NCI-H446 treated with DMSO at 0.1 percent for 48 hours (cell line): ENCODE results near the gene SCAND1.
"Not testable (repeated sequence)": the region's sequence is repeated elsewhere in the genome, so short reads cannot be mapped to it uniquely, and the experiment has no call there.

Source experiments
- DNase-seq: peaks from one replicate; lab custom pipeline; 2025; lab: John Stamatoyannopoulos, UW

The SCAND1 gene

DNA sequence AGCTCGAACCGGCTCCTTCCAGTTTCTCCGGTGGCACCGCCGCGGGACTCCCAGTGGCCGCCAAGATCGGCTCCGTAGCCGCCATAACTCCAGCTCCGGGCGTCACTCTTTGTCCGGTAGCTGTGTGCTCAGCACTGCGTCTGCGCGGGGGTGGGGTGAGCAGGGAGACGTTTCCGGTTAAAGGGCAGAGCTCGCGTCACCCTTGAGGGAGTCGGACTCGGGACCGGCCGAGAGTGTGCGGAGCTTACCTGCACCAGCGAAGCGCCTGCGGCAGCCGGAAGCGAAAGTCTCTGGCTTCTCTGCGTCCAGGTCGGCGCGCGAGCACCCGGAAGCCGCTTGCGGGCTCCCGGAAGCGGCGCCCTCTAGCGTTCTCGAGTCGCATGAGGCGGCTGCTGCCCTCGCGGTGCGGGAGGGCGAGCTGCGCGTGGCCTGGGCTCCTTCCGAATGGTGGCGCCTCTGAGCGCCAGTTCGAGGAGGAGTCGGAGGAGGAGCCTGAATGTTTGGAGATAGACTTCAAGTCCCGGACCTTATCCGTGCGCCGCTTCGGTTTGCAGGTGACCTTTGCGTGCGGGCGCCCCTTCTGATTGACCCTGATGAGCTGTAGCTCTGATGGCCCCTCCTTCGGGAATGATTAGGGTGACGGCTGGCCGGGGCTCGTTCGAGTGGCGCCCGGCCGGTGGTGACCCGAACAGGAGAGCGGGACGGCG is at the start of gene SCAND1:
SCAND1 (minus strand) TSS at position 303 of the 707 bp plus-strand sequence; CDS start at position 85, 218 bp downstream.
- peak; percentile 95 for DNase-seq

DNA sequence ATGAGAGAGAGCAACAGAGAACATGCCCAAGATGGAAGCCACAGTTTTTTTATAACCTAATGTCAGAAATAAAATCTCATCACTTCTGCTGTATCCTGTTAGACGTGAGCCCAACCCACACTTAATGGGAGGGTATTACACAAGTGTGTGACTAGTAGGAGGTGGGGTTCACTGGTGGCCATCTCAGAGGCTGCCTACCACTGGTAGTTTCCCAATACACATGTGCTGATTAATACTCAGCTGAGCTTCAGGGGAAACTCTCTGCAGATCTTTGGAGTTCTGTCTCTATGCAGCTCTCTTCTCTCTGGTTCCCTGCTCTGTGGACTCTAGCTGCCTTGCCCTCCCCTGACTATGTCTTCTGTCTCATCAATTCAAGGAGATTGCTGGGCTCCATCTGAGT is 49.7 kb upstream of the SCAND1 start:
- no peak for DNase-seq

DNA sequence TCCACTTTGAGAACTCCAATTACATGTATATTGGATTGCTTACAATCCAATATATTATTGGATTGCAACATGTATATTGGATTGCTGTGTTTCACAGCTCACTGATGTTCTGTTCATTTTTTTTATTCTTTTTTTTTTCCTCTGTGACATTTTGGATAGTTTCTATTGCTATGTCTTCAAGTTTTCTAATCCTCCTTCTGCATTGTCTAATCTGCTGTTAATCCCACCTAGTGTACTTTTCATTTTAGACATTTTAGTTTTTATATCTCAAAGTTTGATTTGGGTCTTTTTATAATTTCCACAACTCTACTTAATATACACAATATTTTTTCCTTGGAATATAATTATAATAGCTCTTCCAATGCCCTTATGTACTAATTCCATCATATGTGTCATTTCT is 48.6 kb upstream of the SCAND1 start:
- DNase-seq = no peak

DNA sequence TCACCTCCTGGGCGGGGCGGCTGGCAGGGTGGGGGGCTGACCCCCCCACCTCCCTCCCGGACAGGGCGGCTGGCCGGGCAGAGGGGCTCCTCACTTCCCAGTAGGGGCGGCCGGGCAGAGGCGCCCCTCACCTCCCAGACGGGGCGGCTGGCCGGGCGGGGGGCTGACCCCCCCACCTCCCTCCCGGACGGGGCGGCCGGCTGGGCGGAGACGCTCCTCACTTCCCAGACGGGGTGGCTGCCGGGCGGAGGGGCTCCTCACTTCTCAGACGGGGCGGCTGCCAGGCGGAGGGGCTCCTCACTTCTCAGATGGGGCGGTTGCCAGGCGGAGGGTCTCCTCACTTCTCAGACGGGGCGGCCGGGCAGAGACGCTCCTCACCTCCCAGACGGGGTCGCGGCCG is 47.0 kb upstream of the SCAND1 start:
- not testable (repeated sequence) for DNase-seq

DNA sequence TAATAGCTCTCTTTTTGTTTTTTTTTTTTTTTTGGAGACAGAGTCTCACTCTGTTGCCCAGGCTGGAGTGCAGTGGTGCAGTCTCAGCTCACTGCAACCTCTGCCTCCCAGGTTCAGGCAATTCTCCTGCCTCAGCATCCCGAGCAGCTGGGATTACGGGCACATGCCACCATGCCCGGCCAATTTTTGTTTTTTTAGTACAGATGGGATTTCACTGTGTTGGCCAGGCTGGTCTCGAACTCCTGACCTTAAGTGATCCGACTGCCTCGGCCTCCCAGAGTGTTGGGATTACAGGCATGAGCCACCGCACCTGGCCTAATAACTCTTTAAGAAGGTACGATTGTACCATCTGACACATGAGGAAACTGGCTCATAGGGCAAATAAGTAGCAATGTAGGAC is 42.2 kb upstream of the SCAND1 start:
- DNase-seq = not testable (repeated sequence)

DNA sequence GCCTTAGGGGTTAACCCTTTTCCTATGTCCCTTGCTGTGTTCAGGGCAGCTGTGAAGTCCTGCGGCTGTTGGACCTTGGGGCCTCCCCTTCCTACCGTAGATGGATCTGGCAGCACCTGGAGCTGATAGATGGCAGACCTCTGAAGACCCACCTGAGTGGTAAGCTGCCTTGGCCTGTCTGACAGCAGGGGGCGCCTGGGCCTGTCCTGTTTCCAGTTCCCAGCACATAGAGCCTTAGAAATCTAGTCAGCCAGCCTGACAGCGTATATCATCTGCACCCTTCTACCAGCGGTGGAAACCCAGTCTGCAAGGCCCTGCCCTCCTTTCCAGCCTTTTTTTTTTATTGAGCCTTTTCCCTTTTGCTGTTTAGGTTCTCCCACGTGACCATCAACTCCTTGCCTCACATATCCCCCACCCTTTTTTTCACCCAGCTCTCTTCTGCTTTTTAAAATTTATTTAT is 40.7 kb upstream of the SCAND1 start:
- DNase-seq = peak; percentile 56

DNA sequence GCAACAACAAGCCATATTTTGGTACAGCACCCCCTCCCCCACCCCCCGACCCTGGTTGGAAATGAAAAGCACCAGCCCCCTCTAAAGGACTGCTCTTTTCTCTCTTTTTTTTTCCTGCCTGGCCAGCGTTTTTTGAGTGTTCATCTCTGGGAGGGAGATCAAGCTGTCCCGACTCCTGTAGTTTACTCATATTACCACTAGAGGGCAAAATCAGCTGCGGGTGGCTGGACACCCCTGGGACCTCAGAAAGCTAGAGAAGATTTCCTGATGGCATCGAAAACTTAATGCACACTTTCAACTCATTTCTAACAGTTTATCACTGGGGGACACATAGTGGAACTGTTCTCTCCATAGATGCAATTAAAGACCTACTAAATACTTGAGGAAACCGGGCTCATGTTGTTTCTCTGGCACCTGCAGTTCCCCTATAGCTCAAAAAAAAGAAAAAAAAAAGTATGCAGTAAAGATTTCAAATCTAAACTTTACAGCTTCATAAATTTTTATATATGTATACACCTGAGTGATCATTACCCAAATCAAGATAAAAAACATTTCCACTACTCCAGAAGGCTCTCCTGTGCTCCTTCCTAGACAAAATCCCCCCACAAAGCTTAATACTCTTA is 38.5 kb upstream of the SCAND1 start:
- DNase-seq = peak; percentile 53

DNA sequence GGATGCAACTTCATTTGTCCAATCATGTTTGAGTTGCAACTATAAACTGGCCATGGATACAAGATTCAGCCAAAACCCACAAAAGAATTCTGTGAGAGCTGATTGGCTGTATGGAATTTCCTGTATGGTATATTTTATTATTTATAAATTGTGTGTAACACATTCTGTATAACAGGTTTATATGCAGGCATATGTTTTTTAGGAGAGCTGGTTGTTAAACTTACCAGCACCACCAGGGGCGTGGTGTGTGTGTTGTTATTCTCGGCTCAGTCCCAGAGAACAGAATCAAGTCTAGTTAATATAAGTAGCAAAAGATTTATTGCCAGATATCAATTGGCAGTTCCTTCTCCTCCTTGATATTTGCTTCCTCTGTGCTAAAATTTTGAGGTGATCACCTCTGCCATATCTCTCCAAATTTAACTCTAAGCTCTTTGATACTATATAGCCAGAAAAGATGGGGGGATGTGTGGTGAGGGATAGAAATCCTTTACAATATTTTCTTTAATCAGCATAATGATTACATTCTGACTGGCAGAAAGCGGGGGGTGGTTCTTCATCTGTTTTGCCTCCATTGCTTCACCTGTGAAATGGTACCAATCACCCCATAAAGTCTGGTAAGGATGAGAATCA is 37.0 kb upstream of the SCAND1 start:
- DNase-seq = no peak

DNA sequence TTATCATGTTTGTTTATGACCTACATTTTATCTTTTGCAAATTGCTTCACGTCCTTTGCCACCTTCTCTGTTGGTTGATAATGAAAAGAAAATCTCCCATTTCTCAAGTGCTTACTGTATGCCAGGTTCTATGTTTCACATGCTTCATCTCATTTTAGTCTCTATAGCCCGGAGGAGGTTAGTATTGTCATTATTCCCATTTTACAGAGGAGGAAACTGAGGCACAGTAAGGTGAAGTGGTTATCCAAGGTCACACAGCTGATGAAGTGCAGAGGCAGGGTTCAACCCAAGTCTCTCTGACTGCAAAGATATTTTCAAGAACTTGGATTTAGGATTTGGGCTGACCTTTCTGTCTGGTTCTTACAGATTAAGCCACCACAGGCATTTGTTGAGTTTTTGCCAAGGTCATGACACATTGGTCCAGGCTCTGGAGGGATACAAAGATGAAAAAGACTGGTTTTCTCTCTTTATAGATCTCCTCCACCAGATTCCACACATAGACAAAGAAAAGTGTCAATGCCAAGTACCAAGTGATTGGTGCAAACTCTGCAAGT is 34.7 kb upstream of the SCAND1 start:
- DNase-seq = no peak

DNA sequence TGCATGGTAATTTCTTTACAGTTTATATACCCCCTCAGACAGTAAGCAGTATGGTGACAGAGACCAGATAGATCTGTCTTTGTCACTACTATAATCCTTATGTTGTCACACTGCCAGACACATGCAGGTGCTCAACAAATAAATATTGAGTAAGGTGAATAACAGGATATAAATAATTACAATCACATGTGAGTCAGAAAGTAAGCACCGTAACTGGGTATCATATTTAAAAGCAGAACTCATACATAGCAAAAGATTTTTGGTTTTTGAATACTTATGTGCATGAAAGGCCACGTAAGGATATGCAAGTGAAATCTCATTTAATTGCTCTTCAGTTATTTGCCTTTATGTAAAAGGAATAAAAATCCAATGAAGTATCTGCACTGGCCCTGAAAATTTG is 31.5 kb upstream of the SCAND1 start:
- DNase-seq = no peak

DNA sequence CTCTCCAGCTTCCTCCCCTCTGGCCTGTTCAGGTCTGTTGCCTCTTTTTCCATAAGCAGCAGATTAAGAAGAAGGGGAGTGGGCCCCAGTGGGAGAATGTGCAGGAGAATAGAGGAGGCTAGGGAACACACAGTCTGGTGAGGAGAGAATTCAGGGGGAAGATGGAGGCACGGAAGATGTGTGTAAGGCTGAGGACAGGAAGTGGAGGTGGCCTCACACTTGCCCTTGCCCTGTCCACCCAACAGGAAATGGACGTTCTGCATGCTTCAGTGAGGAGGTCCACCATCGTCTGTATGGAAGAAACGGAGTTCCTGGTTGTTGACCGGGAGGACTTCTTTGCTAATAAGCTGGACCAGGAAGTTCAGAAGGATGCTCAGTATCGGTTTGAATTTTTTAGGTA is 30.1 kb upstream of the SCAND1 start:
- DNase-seq = no peak

DNA sequence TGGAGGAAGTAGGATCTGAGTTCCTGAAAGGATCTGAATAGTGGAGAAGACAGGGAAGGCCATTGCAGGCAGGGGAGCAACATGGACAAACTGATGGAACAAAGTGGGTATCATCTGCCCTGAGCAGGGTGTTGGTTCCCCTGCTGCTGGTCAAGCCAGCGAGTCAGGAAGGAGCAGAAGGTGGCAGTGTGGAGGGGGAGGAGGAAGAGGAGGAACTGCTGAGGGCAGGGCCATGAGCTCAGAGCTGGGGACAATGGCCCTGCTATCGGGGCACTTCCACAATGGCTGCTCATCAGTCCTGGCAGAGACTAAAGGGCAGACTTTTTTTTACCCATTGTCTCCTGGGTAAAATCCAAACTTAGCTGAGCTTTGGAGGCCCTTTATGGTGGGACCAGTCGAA is 27.7 kb upstream of the SCAND1 start:
- DNase-seq = no peak

DNA sequence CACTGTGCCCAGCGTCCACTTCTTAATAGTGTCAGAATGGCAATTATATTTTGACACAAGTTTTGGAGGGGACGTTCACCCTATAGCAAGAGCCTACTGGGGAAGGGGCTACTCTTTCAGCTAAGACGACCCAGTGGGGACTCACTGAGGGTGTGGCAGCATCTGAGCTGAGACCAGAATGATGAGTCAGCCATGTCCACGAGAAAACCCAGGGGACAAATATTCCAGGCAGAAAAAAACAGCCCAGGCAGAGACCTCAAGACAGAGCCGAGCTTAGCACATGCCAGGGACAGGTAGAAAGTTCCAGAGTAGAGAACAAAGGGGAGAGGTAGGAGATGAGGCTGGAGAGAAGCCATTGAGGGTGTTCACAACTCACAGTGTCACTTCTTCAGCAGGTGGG is 25.2 kb upstream of the SCAND1 start:
- no peak for DNase-seq

DNA sequence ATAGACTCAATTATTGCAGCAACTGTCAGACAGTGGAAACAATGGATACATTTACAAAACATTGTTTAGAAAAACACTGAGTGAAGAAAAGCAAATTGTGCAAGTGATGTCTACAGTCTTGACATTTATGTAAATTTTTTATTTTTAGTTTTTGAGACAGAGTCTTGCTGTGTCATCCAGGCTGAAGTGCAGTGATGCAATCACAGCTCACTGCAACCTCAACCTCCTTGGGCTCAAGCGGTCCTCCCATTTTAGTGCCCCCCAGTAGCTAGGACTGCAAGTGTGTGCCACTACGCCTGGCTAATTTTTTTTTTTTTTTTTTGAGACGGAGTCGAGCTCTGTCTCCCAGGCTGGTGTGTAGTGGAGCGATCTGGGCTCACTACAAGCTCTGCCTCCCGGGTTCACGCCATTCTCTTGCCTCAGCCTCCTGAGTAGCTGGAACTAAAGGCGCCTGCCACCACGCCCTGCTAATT is 23.8 kb upstream of the SCAND1 start:
- no peak for DNase-seq

DNA sequence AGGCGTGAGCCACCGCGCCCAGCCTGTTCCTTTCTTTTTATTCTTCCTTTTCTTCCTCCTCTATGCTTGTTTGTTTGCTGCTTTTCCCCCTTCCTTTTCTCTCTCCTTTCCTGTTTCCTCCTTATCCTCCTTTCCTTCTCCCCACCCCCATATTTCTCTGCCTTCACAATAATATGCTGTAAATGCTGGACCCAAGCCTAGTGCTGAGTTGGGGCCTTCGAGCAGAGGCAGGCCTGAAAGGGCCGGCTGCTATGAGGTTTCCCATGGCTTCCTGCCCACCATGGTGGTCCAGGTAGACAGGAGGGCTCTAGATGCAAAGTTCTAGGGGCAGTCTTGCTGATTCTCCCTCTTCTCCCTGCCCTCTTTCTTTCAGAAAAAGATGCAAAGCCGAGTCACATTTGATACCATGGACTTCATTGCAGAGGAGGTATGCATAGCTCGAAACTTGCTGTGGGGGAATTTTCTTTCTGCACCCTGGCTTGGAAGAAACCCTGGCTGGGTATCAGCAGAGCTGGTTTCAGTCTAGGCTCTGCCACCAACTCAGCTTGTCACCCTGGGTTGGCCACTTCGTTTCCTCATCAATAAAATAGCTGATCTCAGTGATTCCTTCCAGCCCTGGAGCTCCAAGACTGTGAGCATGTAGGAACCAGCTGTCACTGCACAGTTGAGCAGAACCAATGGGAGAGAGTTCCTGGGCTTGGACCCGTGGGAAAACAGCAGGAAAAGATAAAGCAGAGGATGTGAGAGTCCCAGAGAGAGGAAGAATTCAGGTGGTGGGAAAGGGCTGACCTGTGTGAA is 21.5 kb upstream of the SCAND1 start:
- DNase-seq = no peak

DNA sequence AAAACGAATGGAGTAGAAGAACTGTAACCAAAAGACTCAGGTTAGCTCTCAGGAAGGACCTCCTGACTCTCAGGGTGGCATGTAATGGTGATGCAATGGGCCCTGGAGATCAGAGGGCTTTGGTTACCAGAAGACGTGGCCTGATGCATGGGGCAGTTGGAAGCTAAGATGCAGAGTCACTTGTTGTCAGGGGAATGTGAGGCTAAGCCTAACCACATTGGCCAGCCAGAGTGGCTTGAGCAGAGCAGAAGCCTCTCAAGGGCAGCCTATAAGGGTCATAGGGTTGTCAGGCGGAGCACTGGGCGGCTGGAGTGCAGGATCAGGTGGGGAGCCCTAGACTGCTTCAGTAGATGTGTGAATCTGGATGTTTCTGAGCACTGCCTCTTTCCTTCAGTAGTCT is 20.0 kb upstream of the SCAND1 start:
- no peak for DNase-seq

DNA sequence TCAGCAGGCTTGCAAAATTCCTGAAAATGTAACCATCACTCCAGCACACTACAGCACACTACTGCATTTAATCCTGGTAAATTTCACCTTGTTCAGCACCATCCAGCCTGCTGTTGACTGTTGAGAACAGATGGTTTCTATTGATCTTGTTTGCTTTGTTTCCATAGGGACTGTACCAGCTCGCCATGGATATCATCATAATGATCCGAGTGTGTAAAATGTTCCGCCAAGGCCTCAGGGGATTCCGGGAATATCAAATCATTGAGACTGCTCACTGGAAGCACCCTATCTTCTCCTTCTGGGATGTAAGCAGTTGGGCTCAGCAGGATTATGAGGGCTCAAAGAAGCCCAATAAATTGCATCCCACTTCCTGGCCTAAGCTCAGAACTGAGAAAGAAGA is 18.2 kb upstream of the SCAND1 start:
- peak; percentile 70 for DNase-seq

DNA sequence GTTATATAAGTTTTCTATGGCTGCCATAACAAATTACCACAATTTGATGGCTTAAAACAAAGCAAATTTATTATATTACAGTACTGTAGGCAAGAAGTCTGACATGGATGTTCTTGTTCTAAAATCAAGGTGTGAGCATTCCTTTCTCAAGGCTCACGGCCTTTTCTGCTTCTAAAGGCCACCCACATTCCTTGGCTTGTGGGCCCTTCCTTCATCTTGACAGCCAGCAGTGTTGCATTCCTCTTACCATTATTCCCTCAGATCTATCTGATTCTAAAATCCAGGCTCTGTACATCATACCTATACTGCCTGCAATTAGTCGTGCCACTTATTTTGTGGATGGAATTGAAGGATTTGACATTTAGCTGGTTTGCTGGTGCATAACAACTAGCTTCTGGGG is 17.7 kb upstream of the SCAND1 start:
- no peak for DNase-seq

DNA sequence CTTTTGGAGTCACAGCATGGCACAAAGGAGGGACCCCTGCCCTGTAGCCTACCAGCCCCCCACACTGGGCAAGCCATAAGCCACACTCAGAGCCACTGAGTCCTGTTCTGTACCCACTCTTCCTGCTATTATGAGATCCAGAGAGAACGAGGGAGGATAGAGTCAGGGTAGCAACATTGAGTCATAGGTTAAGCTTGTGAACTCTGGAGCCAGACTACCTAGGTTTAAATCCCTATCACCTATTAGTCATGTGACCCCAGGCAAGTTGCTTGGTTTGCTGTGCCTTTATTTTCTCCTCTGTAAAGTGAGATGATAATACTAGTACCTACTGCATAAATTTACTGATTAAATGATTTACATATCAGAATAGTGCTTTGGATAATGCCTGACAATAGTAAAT is 14.6 kb upstream of the SCAND1 start:
- DNase-seq = no peak

DNA sequence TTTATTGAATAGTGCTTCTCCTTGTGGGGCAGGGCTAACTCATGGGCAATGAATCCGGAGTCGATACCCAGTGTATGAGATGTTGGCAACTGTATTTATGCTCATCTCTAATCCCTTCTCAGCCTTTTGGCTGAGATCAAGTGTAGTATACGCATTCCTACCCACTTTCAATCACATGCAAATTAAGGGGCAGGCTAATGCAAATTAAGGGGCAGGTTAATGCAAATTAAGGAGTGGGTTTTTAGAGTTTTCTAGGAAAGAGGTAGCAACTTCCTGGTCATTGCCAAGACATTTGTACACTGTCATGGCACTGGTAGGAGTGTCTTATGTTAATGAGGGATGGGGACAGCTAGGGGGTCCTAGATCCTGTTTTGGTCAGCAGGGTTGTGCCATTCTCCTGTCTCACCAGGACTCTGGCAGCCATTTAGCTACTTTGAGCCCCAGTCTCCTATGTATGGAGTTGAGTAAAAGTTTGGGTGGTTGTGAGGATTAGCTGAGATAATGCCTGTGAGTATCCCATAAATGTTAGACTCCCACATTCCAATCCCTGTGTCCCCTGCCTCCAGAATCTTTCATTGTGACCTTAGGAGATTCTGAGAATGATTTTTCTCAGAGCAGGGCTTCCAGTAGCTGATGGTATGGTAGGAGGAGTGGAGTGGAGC is 13.8 kb upstream of the SCAND1 start, which contains the start of gene CNBD2:
CNBD2 (plus strand) TSS at position 612 of the 662 bp plus-strand sequence. CDS start 173 bp downstream, outside the sequence.
- DNase-seq = no peak

DNA sequence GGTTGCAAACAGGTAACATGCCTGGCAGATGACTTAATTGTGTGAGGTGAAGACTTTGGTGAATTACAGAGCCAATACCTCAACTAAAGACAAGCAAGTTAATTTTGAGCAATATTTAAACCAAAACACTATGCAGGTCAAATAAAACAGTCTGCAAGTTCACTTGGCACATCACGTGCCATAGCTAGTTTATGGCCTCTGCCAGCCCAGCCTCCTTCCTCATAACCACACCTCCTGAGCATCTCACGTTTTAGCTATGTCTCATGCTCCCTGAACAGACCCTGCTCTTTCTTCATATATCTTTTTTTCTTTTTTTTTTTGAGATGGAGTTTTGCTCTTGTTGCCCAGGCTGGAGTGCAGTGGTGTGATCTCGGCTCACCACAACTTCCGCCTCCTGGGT is 9.6 kb upstream of the SCAND1 start:
- no peak for DNase-seq
